GM12874 (cell line): ENCODE data around the gene C5orf46.

Experiments
- CTCF ChIP-seq: IDR thresholded peaks from 2 replicates; pipeline ENCODE4 v1.5.1; 2011; ENCODE audit warnings: low read depth, mild to moderate bottlenecking, control low read depth, low read length, moderate library complexity; ENCODE audit not compliant: insufficient read depth

Gene C5orf46

GRCh38 chr5:147911427-147911826 lies 5.1 kb upstream of the C5orf46 start:
- no peak for TF ChIP-seq CTCF

GRCh38 chr5:147904110-147904509 lies 2.2 kb downstream of the C5orf46 start:
- TF ChIP-seq CTCF, result no peak

GRCh38 chr5:147902609-147903115 lies 3.7 kb downstream of the C5orf46 start:
- TF ChIP-seq CTCF, result no peak

- TF ChIP-seq CTCF, result no peak
Measured at GRCh38 chr5:147901599-147902039, 4.7 kb downstream of the C5orf46 start.

GRCh38 chr5:147898875-147899401 lies 7.4 kb downstream of the C5orf46 start:
- TF ChIP-seq CTCF, result no peak

- TF ChIP-seq CTCF, result no peak
Measured at GRCh38 chr5:147895864-147896263, 10.5 kb downstream of the C5orf46 start.

GRCh38 chr5:147893820-147894219 lies 12.5 kb downstream of the C5orf46 start:
- TF ChIP-seq CTCF, result no peak
